Left ventricle myocardium inferior (tissue), 1 donor: ENCODE measurements around the gene MSMP. TPM values are rescaled to one million over a fixed set of nuclear protein-coding genes. Genes with fewer than 3 reads are reported as not detected.
A peak's percentile ranks its signal among the peaks of the same experiment; 100 is the strongest.

Source experiments
- DNase-seq: peaks from one replicate; pipeline ENCODE4 v3.0.0-alpha.2; 2020
- H3K27ac ChIP-seq: fragments of 200-600 bp; replicated peaks from 2 replicates; pipeline ENCODE4 v1.8.0; 2021
- H3K27me3 ChIP-seq: fragments of 200-600 bp; 2 replicates; pipeline ENCODE4 v1.8.0; 2021; ENCODE audit warnings: low read depth
- H3K36me3 ChIP-seq: fragments of 200-600 bp; 2 replicates; pipeline ENCODE4 v1.8.0; 2021
- H3K4me1 ChIP-seq: fragments of 200-600 bp; 2 replicates; pipeline ENCODE4 v1.8.0; 2021
- H3K4me3 ChIP-seq: fragments of 200-600 bp; 2 replicates; pipeline ENCODE4 v1.8.0; 2021; ENCODE audit warnings: mild to moderate bottlenecking, moderate library complexity
- H3K9me3 ChIP-seq: fragments of 200-600 bp; replicated peaks from 2 replicates; pipeline ENCODE4 v1.8.0; 2021
- CTCF ChIP-seq: fragments of 200-600 bp; IDR thresholded peaks from 2 replicates; pipeline ENCODE4 v1.8.0; 2021; ENCODE audit warnings: antibody characterized with exemption, mild to moderate bottlenecking, borderline replicate concordance
- intact Hi-C: fragments of 100-400 bp; cut with micrococcal nuclease; formaldehyde crosslinking; loops from one replicate; pipeline ENCODE4 v1.11.0; 2022
- total RNA-seq: library from RNA; stranded (reverse); fragmentation: NEBNext Ultra II Directional; extraction: Animal tissue kit (Norgen Biotek cat#: 25700); gene quantifications from one replicate; pipeline ENCODE4 v1.2.1, GENCODE V29; 2021
- donor health status: DM: no; HTN: yes; CAD: no; lungs with severe emphysema.

The MSMP gene
- total RNA-seq, 1 donor from 2014 or later = not detected

- peaks cover 2% of the 10 kb centered on the region for H3K36me3 ChIP-seq
- TF ChIP-seq CTCF = no peak
- H3K4me3 ChIP-seq = no peak overlapping the region
- no peak for DNase-seq
- no peak overlapping the region for H3K27ac ChIP-seq
- H3K4me1 ChIP-seq = peaks cover 8% of the 10 kb centered on the region
- intact Hi-C loops = no loop called here
- no peaks in the 10 kb centered on the region for H3K9me3 ChIP-seq
- no peaks in the 10 kb centered on the region for H3K27me3 ChIP-seq
These were observed 24.4 kb upstream of the MSMP start for GRCh38 chr9:35778496-35778895.

GRCh38 chr9:35776018-35776417 is 21.9 kb upstream of the MSMP start:
- H3K27ac ChIP-seq = peak overlapping the region; percentile 35
- no peak for DNase-seq
- H3K9me3 ChIP-seq = no peaks in the 10 kb centered on the region

GRCh38 chr9:35774907-35775635 is 21.0 kb upstream of the MSMP start:
- intact Hi-C loops = no loop called here

More at GRCh38 chr9:35776018-35776417, 21.9 kb upstream of the MSMP start:
- Histone ChIP-seq H3K27me3 (no peaks in the 10 kb centered on the region), H3K36me3 (no peaks in the 10 kb centered on the region), H3K4me1 (peaks cover 22% of the 10 kb centered on the region), H3K4me3 (no peak overlapping the region)
- TF ChIP-seq CTCF = no peak
- intact Hi-C loops = no loop called here

GRCh38 chr9:35771943-35772342 is 17.9 kb upstream of the MSMP start:
- H3K27me3 ChIP-seq = no peaks in the 10 kb centered on the region
- H3K4me1 ChIP-seq = peaks cover 34% of the 10 kb centered on the region
- no peak for TF ChIP-seq CTCF
- no peaks in the 10 kb centered on the region for H3K36me3 ChIP-seq
- intact Hi-C loops = no loop called here
- H3K9me3 ChIP-seq = no peaks in the 10 kb centered on the region
- DNase-seq = no peak
- peak overlapping the region; percentile 74 for H3K27ac ChIP-seq
- no peak overlapping the region for H3K4me3 ChIP-seq

More at GRCh38 chr9:35774907-35775635, 21.0 kb upstream of the MSMP start:
- Histone ChIP-seq H3K27me3 (no peaks in the 10 kb centered on the region), H3K27ac (peak overlapping the region; percentile 35), H3K36me3 (no peaks in the 10 kb centered on the region), H3K4me1 (peaks cover 31% of the 10 kb centered on the region), H3K9me3 (no peaks in the 10 kb centered on the region), H3K4me3 (no peak overlapping the region)
- DNase-seq = no peak
- no peak for TF ChIP-seq CTCF

- intact Hi-C loops = no loop called here
- Histone ChIP-seq H3K27ac (peak overlapping the region; percentile 74), H3K4me3 (peak overlapping the region; percentile 26), H3K4me1 (peaks cover 34% of the 10 kb centered on the region), H3K36me3 (no peaks in the 10 kb centered on the region), H3K9me3 (no peaks in the 10 kb centered on the region), H3K27me3 (no peaks in the 10 kb centered on the region)
- no peak for TF ChIP-seq CTCF
- no peak for DNase-seq
These were observed 17.5 kb upstream of the MSMP start for GRCh38 chr9:35771534-35771933.
